Immature natural killer cell (primary cell): ENCODE data around the gene AKAP13. TPM values are rescaled to one million over a fixed set of nuclear protein-coding genes. Genes with fewer than 3 reads are reported as not detected.
"Not testable (repeated sequence)": the region's sequence is repeated elsewhere in the genome, so short reads cannot be mapped to it uniquely, and the experiment has no call there.

Experiments
- DNase-seq, 3 donors: peaks; one replicate each; pipeline ENCODE4 v3.0.0; 2022; ENCODE audit warnings: mixed read lengths in 1 of 3
- H3K27ac Mint-ChIP-seq, 6 donors: one replicate each; pipeline ENCODE4 v1.8.0; 2020; ENCODE audit warnings: mixed read lengths in 6 of 6, mild to moderate bottlenecking in 5 of 6, inconsistent platforms in 4 of 6, moderate library complexity in 3 of 6
- H3K27me3 Mint-ChIP-seq, 3 donors: one replicate each; pipeline ENCODE4 v1.8.0; 2020 to 2021; ENCODE audit warnings: low read depth in 3 of 3, mild to moderate bottlenecking in 3 of 3, mixed read lengths in 3 of 3, moderate library complexity in 3 of 3, inconsistent platforms in 1 of 3
- H3K36me3 Mint-ChIP-seq, 3 donors: one replicate each; pipeline ENCODE4 v1.8.0; 2020; ENCODE audit warnings: mixed read lengths in 3 of 3, inconsistent platforms in 2 of 3, mild to moderate bottlenecking in 2 of 3
- H3K4me1 Mint-ChIP-seq, 2 donors: one replicate each; pipeline ENCODE4 v1.8.0; 2020; ENCODE audit warnings: inconsistent platforms in 2 of 2, mild to moderate bottlenecking in 2 of 2, mixed read lengths in 2 of 2, moderate library complexity in 1 of 2
- H3K4me3 Mint-ChIP-seq, 5 donors: one replicate each; pipeline ENCODE4 v1.8.0; 2020; ENCODE audit warnings: mild to moderate bottlenecking in 5 of 5, mixed read lengths in 5 of 5, inconsistent platforms in 3 of 5, moderate library complexity in 3 of 5
- H3K9me3 Mint-ChIP-seq, 6 donors: one replicate each; pipeline ENCODE4 v1.8.0; 2020; ENCODE audit warnings: mild to moderate bottlenecking in 6 of 6, mixed read lengths in 6 of 6, inconsistent platforms in 4 of 6, moderate library complexity in 3 of 6
- polyA plus RNA-seq, 3 donors: library from polyadenylated mRNA; unstranded; fragments of 300-500 nt; fragmentation: Illumina TruSeq; gene quantifications; one replicate each; pipeline ENCODE4 v1.2.3, GENCODE V29; 2021

The AKAP13 gene
- polyA plus RNA-seq, 3 donors from 2014 or later: 104 to 327 (median 112) TPM

DNA sequence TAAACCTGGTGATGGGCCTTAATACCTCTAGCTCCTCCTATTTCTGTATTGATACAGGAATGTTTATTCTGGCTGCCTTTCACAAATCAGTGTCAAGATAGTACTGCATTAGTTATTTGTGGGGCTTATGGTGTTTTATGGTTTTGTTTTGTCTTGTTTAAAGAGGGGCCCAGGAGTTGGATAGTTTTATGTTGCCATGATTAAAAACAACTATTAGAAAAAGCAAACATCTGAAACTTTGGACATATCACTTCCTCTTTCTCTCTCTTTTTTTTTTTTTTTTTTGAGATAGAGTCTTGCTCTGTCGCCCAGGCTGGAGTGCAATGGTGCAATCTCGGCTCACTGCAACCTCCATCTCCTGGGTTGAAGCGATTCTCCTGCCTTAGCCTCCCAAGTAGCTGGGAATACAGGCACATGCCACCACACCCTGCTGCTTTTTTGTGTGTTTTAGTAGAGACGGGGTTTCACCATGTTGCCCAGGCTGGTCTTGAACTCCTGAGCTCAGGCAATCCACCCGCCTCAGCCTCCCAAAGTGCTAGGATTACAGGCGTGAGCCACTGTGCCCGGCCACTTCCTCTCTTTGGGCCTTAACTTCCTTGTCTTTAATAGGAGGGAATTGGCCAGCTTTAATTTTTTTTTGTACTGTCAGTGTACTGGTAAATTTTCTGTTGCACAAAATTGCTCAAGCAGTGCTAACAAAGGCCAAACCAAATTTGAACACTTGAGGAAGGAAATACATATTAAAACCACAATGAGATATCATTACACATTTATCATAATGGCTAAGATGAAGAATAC lies 155.3 kb downstream of the AKAP13 start:
- peak overlapping the region; percentile 25 to 78 (median 64) for H3K27ac Mint-ChIP-seq
- not testable (repeated sequence) for H3K27me3 Mint-ChIP-seq, DNase-seq, H3K9me3 Mint-ChIP-seq
- H3K36me3 Mint-ChIP-seq: peaks cover 2 to 26% (median 4%) of the 10 kb centered on the region in 3 donors
- peak overlapping the region; percentile 12 to 74 (median 70) for H3K4me3 Mint-ChIP-seq
- H3K4me1 Mint-ChIP-seq: peaks cover 53% of the 10 kb centered on the region in 2 donors

DNA sequence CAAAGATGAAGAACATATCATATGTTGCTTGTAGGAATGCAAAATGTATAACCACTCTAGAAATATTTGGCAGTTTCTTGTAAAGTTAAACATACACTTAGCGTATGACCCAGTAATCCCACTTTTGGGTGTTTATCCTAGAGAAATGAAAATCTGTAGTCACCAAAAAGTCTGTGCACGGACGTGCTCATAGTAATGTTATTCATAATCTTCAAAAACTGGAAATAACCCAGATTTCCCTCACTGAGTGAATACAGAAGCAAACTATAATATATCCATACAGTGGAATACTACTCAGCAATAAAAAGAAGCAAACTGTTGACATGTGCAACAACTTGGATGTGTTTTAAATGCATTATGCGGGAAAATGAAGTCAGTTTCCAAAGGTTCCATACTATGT lies 155.9 kb downstream of the AKAP13 start:
- H3K9me3 Mint-ChIP-seq: no peaks in the 10 kb centered on the region
- no peak for DNase-seq
- peak overlapping the region in 3 of 6 donors; percentile 25 to 75 (median 61) for H3K27ac Mint-ChIP-seq
- peak overlapping the region in 1 of 5 donors; percentile 54 for H3K4me3 Mint-ChIP-seq
- peaks cover 56% of the 10 kb centered on the region in 2 donors for H3K4me1 Mint-ChIP-seq
- H3K27me3 Mint-ChIP-seq: no peaks in the 10 kb centered on the region
- H3K36me3 Mint-ChIP-seq: peaks cover 2 to 21% (median 4%) of the 10 kb centered on the region in 3 donors

DNA sequence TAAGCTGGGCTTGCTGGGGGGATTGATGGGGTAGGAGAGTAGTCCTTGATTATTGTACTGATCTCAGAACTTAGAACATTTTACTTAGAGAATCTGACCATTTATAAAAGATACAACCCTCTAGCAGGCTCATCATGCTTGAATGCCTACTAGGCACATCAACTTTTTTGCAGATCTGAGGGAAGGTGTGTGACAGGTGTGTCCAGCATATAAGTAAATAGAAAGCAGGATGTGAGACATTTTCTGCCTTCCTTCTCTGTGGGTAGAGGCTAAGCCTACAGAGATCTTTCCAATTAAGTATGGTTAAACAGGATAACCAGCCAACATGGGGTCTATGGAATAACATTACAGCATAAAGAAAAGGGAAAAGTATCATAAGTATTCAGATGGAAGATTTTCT lies 159.1 kb downstream of the AKAP13 start:
- H3K27me3 Mint-ChIP-seq: peaks cover 0 to 1% (median 0%) of the 10 kb centered on the region in 3 donors
- H3K36me3 Mint-ChIP-seq: peaks cover 2 to 13% (median 4%) of the 10 kb centered on the region in 3 donors
- DNase-seq: no peak
- H3K4me1 Mint-ChIP-seq: peaks cover 60 to 62% of the 10 kb centered on the region in 2 donors
- H3K27ac Mint-ChIP-seq: peak overlapping the region in 1 of 6 donors; percentile 60
- H3K4me3 Mint-ChIP-seq: no peak overlapping the region
- H3K9me3 Mint-ChIP-seq: no peaks in the 10 kb centered on the region

DNA sequence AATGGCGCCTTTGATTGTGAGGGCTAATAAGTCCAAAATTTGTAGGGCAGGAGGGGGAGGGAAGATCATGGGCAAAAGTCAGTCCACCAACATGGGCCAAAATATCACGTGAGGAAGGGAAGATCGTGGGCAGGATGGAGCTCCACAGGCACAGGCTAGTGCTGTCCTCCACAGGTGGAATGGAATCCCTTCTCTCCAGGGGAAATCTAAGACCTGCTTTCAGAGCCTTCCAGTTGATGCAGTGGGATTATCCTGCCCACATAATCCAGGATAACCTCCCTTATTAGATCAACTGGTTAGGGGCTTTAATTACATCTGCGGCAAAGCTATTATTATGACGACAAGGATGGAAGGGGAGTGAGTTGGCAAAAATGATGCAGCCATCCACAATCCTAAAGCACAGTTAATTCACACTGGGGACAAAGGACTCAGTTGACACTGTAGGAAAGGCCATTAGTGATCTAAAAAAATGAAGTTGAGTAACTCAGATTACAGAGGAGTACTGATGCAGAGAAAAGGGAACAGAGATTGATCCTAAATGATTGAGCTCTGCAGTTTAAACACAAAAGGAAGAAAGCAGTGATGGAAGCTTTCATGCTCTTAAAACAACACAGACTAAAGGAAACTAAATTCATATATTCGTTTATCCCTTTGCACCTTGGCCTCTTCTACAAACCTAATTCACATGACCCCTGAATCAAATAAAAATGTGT lies 159.8 kb downstream of the AKAP13 start:
- Mint-ChIP-seq H3K9me3 (no peaks in the 10 kb centered on the region), H3K27ac (no peak overlapping the region), H3K4me3 (no peak overlapping the region), H3K4me1 (peaks cover 52 to 57% of the 10 kb centered on the region in 2 donors), H3K27me3 (peaks cover 0 to 1% (median 0%) of the 10 kb centered on the region in 3 donors), H3K36me3 (peaks cover 2 to 13% (median 4%) of the 10 kb centered on the region in 3 donors)
- DNase-seq: no peak

DNA sequence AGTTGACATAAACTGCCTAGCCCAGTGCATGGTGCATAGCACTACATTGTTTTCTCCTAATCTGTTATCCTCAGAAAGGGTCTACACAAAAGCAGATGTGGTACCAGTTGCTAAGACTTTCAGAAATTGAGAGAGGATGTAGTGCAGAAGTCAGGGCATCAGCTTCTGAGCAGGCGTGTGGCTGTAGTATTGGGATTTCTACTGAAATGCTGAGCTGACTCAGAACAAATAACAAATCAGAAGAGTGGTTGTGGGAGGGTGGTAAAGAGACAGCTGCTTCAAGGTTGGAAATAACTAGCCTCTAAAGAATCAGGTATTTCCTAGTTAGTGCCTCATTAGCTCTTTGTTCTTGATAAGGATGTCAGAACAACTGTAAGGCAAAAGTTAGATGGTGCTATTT lies 161.3 kb downstream of the AKAP13 start:
- H3K27me3 Mint-ChIP-seq: peaks cover 0 to 1% (median 0%) of the 10 kb centered on the region in 3 donors
- no peaks in the 10 kb centered on the region for H3K9me3 Mint-ChIP-seq
- no peak overlapping the region for H3K4me3 Mint-ChIP-seq
- peaks cover 0 to 6% (median 4%) of the 10 kb centered on the region in 3 donors for H3K36me3 Mint-ChIP-seq
- no peak for DNase-seq
- peaks cover 46% of the 10 kb centered on the region in 2 donors for H3K4me1 Mint-ChIP-seq
- peak overlapping the region in 2 of 6 donors; percentile 7 to 53 for H3K27ac Mint-ChIP-seq

DNA sequence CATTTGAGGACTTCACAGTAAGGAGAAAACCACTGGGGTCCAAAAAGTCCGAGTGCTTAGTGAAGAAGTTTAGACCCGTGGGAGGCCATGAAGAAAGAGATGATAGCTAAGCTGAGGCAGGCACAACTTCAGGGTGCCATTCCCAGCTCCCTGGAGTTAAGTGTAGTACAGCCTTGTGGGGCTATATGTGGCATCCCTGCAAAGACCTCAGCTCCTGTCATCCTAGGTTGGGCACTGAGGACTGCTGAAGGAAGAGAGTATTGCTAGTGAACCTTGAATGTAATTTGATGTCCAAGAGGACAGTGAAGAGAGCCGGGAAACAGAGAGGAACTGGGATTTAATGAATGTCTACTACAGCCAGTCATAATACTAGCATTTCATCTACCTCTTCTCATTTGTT lies 162.1 kb downstream of the AKAP13 start:
- Mint-ChIP-seq H3K9me3 (no peaks in the 10 kb centered on the region), H3K4me1 (peaks cover 50 to 52% of the 10 kb centered on the region in 2 donors), H3K4me3 (peak overlapping the region in 3 of 5 donors; percentile 33 to 84 (median 58)), H3K27me3 (peaks cover 0 to 1% (median 0%) of the 10 kb centered on the region in 3 donors), H3K27ac (peak overlapping the region; percentile 30 to 90 (median 78)), H3K36me3 (peaks cover 0 to 4% (median 4%) of the 10 kb centered on the region in 3 donors)
- no peak for DNase-seq

DNA sequence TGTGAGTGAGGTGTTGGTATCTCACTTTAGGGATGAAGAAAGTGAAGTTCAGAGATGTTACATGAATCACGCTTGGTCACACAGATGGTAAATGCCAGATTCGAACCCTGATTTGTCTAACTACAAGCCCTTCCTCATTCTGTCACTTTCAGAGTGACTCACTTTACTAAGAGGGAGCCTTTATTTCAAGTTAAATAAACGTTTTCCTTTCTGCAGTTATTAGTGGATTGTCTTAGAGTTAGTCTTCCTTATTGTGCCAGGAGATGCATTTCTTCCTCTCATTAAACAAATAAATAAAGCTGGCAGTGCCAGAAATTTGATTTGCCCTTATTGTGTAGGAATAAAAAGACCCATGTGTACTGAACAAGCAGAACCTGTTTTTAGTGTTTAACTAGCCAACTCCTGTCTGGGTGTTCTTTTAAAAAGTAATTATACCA lies 162.5 kb downstream of the AKAP13 start:
- peak overlapping the region in 4 of 5 donors; percentile 5 to 84 (median 38) for H3K4me3 Mint-ChIP-seq

DNA sequence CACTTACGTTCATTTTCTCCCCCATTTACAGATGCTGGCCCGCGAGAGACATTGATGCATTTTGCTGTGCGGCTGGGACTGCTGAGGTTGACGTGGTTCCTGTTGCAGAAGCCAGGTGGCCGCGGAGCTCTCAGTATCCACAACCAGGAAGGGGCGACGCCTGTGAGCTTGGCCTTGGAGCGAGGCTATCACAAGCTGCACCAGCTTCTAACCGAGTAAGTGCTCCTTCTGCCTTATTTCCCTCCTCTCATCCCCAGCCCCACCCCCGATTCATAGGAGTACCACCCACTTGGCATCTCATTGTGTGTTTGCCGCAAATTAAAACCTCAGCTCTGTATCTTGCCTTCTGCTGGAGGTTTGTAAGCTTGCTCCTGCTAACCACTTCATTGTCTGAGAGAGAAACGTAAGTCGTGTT lies 163.3 kb downstream of the AKAP13 start:
- Mint-ChIP-seq H3K9me3 (no peaks in the 10 kb centered on the region), H3K27ac (peak overlapping the region; percentile 43 to 95 (median 88)), H3K4me3 (peak overlapping the region; percentile 79 to 87 (median 83)), H3K36me3 (peaks cover 0 to 4% (median 4%) of the 10 kb centered on the region in 3 donors), H3K27me3 (peaks cover 0 to 1% (median 0%) of the 10 kb centered on the region in 3 donors), H3K4me1 (peaks cover 54 to 57% of the 10 kb centered on the region in 2 donors)
- DNase-seq: peak; percentile 59 to 69 (median 67)

More for the DNA sequence above, 162.5 kb downstream of the AKAP13 start:
- H3K4me1 Mint-ChIP-seq: peaks cover 55 to 56% of the 10 kb centered on the region in 2 donors
- no peaks in the 10 kb centered on the region for H3K9me3 Mint-ChIP-seq
- peaks cover 0 to 4% (median 4%) of the 10 kb centered on the region in 3 donors for H3K36me3 Mint-ChIP-seq
- peaks cover 0 to 1% (median 0%) of the 10 kb centered on the region in 3 donors for H3K27me3 Mint-ChIP-seq
- no peak for DNase-seq
- peak overlapping the region; percentile 67 to 90 (median 86) for H3K27ac Mint-ChIP-seq

DNA sequence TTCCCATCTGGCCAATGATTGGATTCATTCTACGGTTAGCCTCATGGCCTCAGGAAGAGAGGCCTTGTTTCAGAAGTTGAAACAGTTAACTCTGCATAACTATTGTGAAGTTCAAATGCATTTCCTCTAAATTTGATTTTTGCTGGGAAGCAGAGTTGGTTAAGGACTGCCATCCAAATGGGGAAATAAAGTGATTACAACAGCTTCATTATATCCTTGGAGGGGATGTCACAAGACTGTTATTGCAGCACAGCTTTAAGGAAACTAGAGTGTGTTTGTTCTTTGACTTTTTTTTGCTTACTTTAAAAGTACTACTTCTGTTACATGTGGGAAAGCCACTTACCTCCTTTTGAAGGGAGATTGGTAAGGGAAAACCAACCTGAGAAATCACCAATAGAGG lies 164.8 kb downstream of the AKAP13 start:
- no peak for DNase-seq
- peaks cover 51 to 57% of the 10 kb centered on the region in 2 donors for H3K4me1 Mint-ChIP-seq
- peaks cover 0 to 1% (median 0%) of the 10 kb centered on the region in 3 donors for H3K27me3 Mint-ChIP-seq
- H3K36me3 Mint-ChIP-seq: peaks cover 0 to 4% (median 0%) of the 10 kb centered on the region in 3 donors
- H3K4me3 Mint-ChIP-seq: peak overlapping the region in 1 of 5 donors; percentile 16
- H3K27ac Mint-ChIP-seq: peak overlapping the region in 3 of 6 donors; percentile 23 to 63 (median 37)
- H3K9me3 Mint-ChIP-seq: no peaks in the 10 kb centered on the region

DNA sequence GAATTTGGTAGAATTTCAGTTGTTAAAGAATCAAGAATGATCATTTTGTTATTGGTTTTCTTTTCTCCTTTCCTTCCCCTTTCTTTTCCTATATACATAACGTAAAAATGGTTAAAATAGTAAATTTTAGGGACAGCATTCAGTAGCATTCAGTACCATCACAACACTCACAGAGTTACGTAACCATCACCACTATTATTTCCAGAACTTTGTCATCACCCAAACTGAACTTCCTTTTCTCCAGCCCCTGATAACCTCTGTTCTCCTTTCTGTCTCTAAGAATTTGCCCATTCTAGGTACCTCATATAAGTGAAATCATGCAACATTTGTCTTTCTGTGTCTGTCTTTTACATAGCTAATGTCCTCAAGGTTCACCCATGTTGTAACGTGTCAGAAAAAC lies 165.3 kb downstream of the AKAP13 start:
- H3K36me3 Mint-ChIP-seq: peaks cover 0 to 4% (median 0%) of the 10 kb centered on the region in 3 donors
- H3K4me3 Mint-ChIP-seq: no peak overlapping the region
- peaks cover 51 to 57% of the 10 kb centered on the region in 2 donors for H3K4me1 Mint-ChIP-seq
- peak overlapping the region in 4 of 6 donors; percentile 23 to 63 (median 38) for H3K27ac Mint-ChIP-seq
- peaks cover 0 to 1% (median 0%) of the 10 kb centered on the region in 3 donors for H3K27me3 Mint-ChIP-seq
- no peak for DNase-seq
- no peaks in the 10 kb centered on the region for H3K9me3 Mint-ChIP-seq

DNA sequence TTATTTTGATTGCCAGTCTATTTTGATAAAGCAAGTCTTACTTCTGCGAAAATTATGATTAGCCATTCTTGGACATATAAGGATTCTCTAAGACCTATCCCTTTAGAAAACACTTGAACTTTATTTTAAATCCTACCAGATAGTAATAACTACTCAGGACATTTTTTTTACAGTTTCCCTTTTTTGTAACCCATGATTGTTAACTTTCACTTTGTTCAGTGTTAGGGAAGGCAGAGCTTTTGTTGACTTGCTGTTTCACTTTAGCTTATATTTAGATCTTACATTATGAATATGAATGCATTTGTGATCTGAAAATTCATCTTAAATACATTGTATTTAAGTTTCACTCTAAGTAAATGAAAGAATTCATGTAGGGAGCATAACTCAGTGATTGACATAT lies 167.0 kb downstream of the AKAP13 start:
- Mint-ChIP-seq H3K4me1 (peaks cover 44 to 55% of the 10 kb centered on the region in 2 donors), H3K9me3 (no peaks in the 10 kb centered on the region), H3K27ac (peak overlapping the region; percentile 42 to 76 (median 56)), H3K36me3 (peaks cover 0 to 4% (median 0%) of the 10 kb centered on the region in 3 donors), H3K27me3 (no peaks in the 10 kb centered on the region), H3K4me3 (no peak overlapping the region)
- no peak for DNase-seq

DNA sequence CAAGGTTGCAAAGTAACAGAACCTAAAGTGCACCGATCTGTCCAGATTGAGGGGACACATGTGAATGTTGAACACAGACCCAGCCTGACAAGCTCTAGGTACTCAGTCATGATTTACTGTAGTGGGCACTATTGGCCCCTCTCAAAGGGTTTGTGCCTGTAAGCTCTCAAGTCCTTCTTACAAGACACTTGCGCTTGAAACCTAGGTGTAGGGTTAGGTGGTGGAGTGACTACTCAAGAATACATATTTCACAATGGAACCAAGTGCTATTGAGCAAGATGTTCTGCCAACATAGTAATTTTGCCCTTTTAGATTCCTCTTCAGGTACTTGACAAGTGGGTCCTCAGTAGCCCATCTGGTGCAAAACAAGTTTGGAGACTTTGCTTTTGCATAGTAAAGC lies 169.9 kb downstream of the AKAP13 start:
- no peak overlapping the region for H3K27ac Mint-ChIP-seq

DNA sequence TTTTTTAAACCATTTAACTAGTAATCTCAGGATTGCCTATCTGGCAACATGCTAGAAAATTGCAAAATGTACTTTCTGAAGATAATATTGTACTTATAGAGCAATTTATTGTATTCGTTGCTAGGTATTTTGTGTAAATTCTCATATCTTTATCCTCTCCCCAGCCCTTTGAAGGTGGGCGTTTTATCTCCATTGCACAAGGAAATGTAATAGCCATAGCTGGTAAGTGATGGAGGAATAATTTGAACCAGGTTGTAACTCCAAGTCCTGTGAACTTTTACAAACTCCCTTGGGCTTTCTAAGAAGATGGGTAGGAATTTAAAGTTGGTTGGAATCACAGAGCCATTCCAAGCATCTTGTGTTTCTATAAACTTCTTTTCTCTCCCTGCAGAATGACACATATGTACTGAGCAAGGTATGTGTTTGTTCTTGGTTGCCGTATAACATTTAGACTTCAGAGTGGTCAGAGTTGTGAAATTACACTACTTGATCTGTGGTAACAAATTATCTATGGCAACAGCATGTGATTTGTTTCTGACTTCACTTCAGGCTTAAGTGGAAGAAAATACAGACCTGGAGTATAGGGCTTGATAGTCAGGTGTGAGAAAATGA lies 170.9 kb downstream of the AKAP13 start:
- no peak overlapping the region for H3K4me3 Mint-ChIP-seq
- H3K9me3 Mint-ChIP-seq: no peaks in the 10 kb centered on the region
- peak overlapping the region in 2 of 6 donors; percentile 1 to 8 for H3K27ac Mint-ChIP-seq
- H3K36me3 Mint-ChIP-seq: no peaks in the 10 kb centered on the region
- peaks cover 40 to 51% of the 10 kb centered on the region in 2 donors for H3K4me1 Mint-ChIP-seq
- DNase-seq: peak in 1 of 3 donors; percentile 11
- H3K27me3 Mint-ChIP-seq: no peaks in the 10 kb centered on the region

More for the DNA sequence above, 169.9 kb downstream of the AKAP13 start:
- no peak for DNase-seq
- no peaks in the 10 kb centered on the region for H3K9me3 Mint-ChIP-seq
- H3K27me3 Mint-ChIP-seq: no peaks in the 10 kb centered on the region
- peaks cover 32 to 47% of the 10 kb centered on the region in 2 donors for H3K4me1 Mint-ChIP-seq
- H3K36me3 Mint-ChIP-seq: peaks cover 0 to 4% (median 0%) of the 10 kb centered on the region in 3 donors
- no peak overlapping the region for H3K4me3 Mint-ChIP-seq
